HCT116 (cell line): ENCODE measurements around the gene TLL2. TPM values are rescaled to one million over a fixed set of nuclear protein-coding genes. Genes with fewer than 3 reads are reported as not detected.

ENCODE experiments used
- ATAC-seq: fragments of 200-7000 bp; cut with Tn5 transposase; 2 replicates; pipeline ENCODE4 v1.9.1; 2020; ENCODE audit warnings: mild to moderate bottlenecking, moderate library complexity
- BruUV-seq: library from RNA; stranded (reverse); fragments of 400-500 nt; replicated peaks from 2 replicates; lab custom pipeline; 2021; lab: Mats Ljungman, UMichigan
- CTCF ChIA-PET: fragments of 300-600 bp; sonication (Branson Sonifier 250); formaldehyde crosslinking; loops from one replicate; lab custom pipeline; 2021; ENCODE audit warnings: antibody characterized with exemption; lab: Charles Lee
- POLR2A ChIA-PET: fragments of 300-600, 350-600 bp; sonication (Branson Sonifier 250); formaldehyde crosslinking; loops from one replicate; lab custom pipeline; 2021; ENCODE audit warnings: antibody characterized with exemption; lab: Charles Lee
- RAD21 ChIA-PET, 2 experiments: fragments of 300-600 bp; sonication (Branson Sonifier 250); formaldehyde crosslinking; loops; one replicate each; lab custom pipeline; 2023; ENCODE audit warnings: low total read pairs in 2 of 2; ENCODE audit not compliant: uncharacterized antibody in 2 of 2, unreplicated experiment in 2 of 2, low non-redundant PET in 1 of 2; lab: Charles Lee
- DNase-seq: peaks from one replicate; pipeline ENCODE4 v3.0.0-alpha.2; 2010; ENCODE audit warnings: low read depth, low spot score
- H2AFZ ChIP-seq: fragments of 200-600 bp; shearing (Covaris generic), sonication (generic); 2 replicates; pipeline ENCODE4 v1.6.1; 2017; ENCODE audit warnings: low read depth, mixed run types, mixed read lengths, antibody characterized with exemption, low read length; ENCODE audit not compliant: poor library complexity, severe bottlenecking
- H3K27ac ChIP-seq: 2 replicates; pipeline ENCODE4 v1.5.1; 2012; ENCODE audit warnings: low read depth, low read length
- H3K27me3 ChIP-seq: fragments of 200-600 bp; sonication (generic); 2 replicates; pipeline ENCODE4 v1.6.1; 2016; ENCODE audit warnings: mixed run types, low read length, mixed read lengths; ENCODE audit not compliant: insufficient read depth
- H3K36me3 ChIP-seq, 2 experiments: fragments of 200-500 bp in 1 of 2; fragments of 200-600 bp in 1 of 2; sonication (Bioruptor generic) in 1 of 2; sonication (generic) in 1 of 2; 2 replicates each; pipeline versions ENCODE4 v1.5.1 to v1.6.1; 2014 to 2016; ENCODE audit warnings: low read length in 2 of 2, inconsistent platforms in 1 of 2, mixed read lengths in 1 of 2, mixed run types in 1 of 2; ENCODE audit not compliant: insufficient read depth in 2 of 2, control insufficient read depth in 1 of 2
- H3K4me1 ChIP-seq, 2 experiments: fragments of 200-600 bp in 1 of 2; sonication (generic) in 1 of 2; 2 replicates each; pipeline versions ENCODE4 v1.5.1 to v1.6.1; 2012 to 2017; ENCODE audit warnings: low read length in 2 of 2, inconsistent platforms in 1 of 2, mild to moderate bottlenecking in 1 of 2, mixed read lengths in 1 of 2, mixed run types in 1 of 2, moderate library complexity in 1 of 2; ENCODE audit not compliant: insufficient read depth in 2 of 2, control insufficient read depth in 1 of 2
- H3K4me2 ChIP-seq: fragments of 200-600 bp; sonication (generic); 2 replicates; pipeline ENCODE4 v1.6.1; 2017; ENCODE audit warnings: mixed run types, low read length, mixed read lengths
- H3K4me3 ChIP-seq, 2 experiments: fragments of 200-600 bp in 1 of 2; sonication (generic) in 1 of 2; replicated peaks in 1 of 2; 2 replicates each; pipeline ENCODE4 v1.5.1; 2011 to 2016; ENCODE audit warnings: low read length in 2 of 2, control low read depth in 1 of 2, low read depth in 1 of 2, mild to moderate bottlenecking in 1 of 2, mixed read lengths in 1 of 2, mixed run types in 1 of 2
- H3K79me2 ChIP-seq: fragments of 200-600 bp; sonication (generic); 2 replicates; pipeline ENCODE4 v1.6.1; 2017; ENCODE audit warnings: mild to moderate bottlenecking, mixed run types, low read length, moderate library complexity, mixed read lengths; ENCODE audit not compliant: insufficient read depth
- H3K9ac ChIP-seq: fragments of 200-600 bp; sonication (generic); 2 replicates; pipeline ENCODE4 v1.6.1; 2016; ENCODE audit warnings: low read length, mixed read lengths
- H3K9me2 ChIP-seq: fragments of 200-600 bp; sonication (generic), shearing (Covaris generic); 2 replicates; pipeline ENCODE4 v1.6.1; 2017; ENCODE audit warnings: mixed run types, mild to moderate bottlenecking, moderate library complexity; ENCODE audit not compliant: insufficient read depth
- H3K9me3 ChIP-seq, 2 experiments: fragments of 200-500 bp in 1 of 2; fragments of 200-600 bp in 1 of 2; sonication (Bioruptor generic) in 1 of 2; sonication (generic) in 1 of 2; 2 replicates each; pipeline ENCODE4 v1.6.1; 2014 to 2017; ENCODE audit warnings: low read length in 2 of 2, mixed read lengths in 2 of 2, inconsistent platforms in 1 of 2, low read depth in 1 of 2, mild to moderate bottlenecking in 1 of 2, mixed run types in 1 of 2, moderate library complexity in 1 of 2; ENCODE audit not compliant: control insufficient read depth in 1 of 2, insufficient read depth in 1 of 2
- H4K20me1 ChIP-seq: fragments of 200-600 bp; sonication (generic), shearing (Covaris generic); 2 replicates; pipeline ENCODE4 v1.6.1; 2017; ENCODE audit warnings: mixed run types, mild to moderate bottlenecking, moderate library complexity; ENCODE audit not compliant: insufficient read depth
- ATF3 ChIP-seq: IDR thresholded peaks from 2 replicates; pipeline ENCODE4 v1.6.1; 2012
- CBX3 ChIP-seq: IDR thresholded peaks from 2 replicates; pipeline ENCODE4 v1.6.1; 2012; ENCODE audit warnings: low read depth
- CTCF ChIP-seq, 3 experiments: fragments of 200-600 bp in 1 of 3; sonication (generic) in 1 of 3; IDR thresholded peaks in 2 of 3; conservative IDR thresholded peaks in 1 of 3; 2 replicates each; pipeline ENCODE4 v1.5.1; 2012 to 2017; ENCODE audit warnings: low read depth in 2 of 3, low read length in 2 of 3, antibody characterized with exemption in 1 of 3, borderline replicate concordance in 1 of 3, control low read depth in 1 of 3, mild to moderate bottlenecking in 1 of 3, mixed read lengths in 1 of 3, mixed run types in 1 of 3, moderate library complexity in 1 of 3; ENCODE audit not compliant: insufficient read depth in 1 of 3
- EGR1 ChIP-seq: IDR thresholded peaks from 2 replicates; pipeline ENCODE4 v1.6.1; 2012; ENCODE audit warnings: low read depth
- ELF1 ChIP-seq: IDR thresholded peaks from 2 replicates; pipeline ENCODE4 v1.6.1; 2012; ENCODE audit warnings: low read depth, borderline replicate concordance
- EZH2 ChIP-seq: fragments of 200-600 bp; sonication (generic); IDR thresholded peaks from 2 replicates; pipeline ENCODE4 v1.6.1; 2017; ENCODE audit warnings: antibody characterized with exemption, mixed run types
- FOSL1 ChIP-seq: IDR thresholded peaks from 2 replicates; pipeline ENCODE4 v1.6.1; 2012; ENCODE audit warnings: low read depth
- JUND ChIP-seq: IDR thresholded peaks from 2 replicates; pipeline ENCODE4 v1.6.1; 2012
- MAX ChIP-seq: IDR thresholded peaks from 2 replicates; pipeline ENCODE4 v1.6.1; 2012
- POLR2AphosphoS5 ChIP-seq: IDR thresholded peaks from 2 replicates; pipeline ENCODE4 v1.6.1; 2011; ENCODE audit warnings: mild to moderate bottlenecking, low read depth, low read length, moderate library complexity
- RAD21 ChIP-seq: IDR thresholded peaks from 2 replicates; pipeline ENCODE4 v1.6.1; 2012; ENCODE audit warnings: low read depth, mild to moderate bottlenecking
- REST ChIP-seq: IDR thresholded peaks from 2 replicates; pipeline ENCODE4 v1.6.1; 2012; ENCODE audit warnings: low read depth
- SIN3A ChIP-seq: IDR thresholded peaks from 2 replicates; pipeline ENCODE4 v1.6.1; 2012; ENCODE audit warnings: low read depth
- SRF ChIP-seq: IDR thresholded peaks from 2 replicates; pipeline ENCODE4 v1.6.1; 2012; ENCODE audit warnings: low read depth
- TCF7L2 ChIP-seq: IDR thresholded peaks from 2 replicates; pipeline ENCODE4 v1.7.0; 2011; ENCODE audit warnings: borderline replicate concordance, inconsistent platforms; ENCODE audit not compliant: insufficient read depth, insufficient read length; ENCODE audit errors: extremely low read depth
- ZFX ChIP-seq: fragments of 450-650 bp; IDR thresholded peaks from 2 replicates; pipeline ENCODE4 v1.6.1; 2017
- intact Hi-C: fragments of 100-400 bp; cut with micrococcal nuclease; formaldehyde crosslinking; loops from 2 replicates; pipeline ENCODE4 v1.10.0; 2022
- total RNA-seq: library from RNA; stranded (reverse); gene quantifications from one replicate; pipeline ENCODE4 v1.2.1, GENCODE V29; 2021; ENCODE audit not compliant: unreplicated experiment

TLL2 gene
- total RNA-seq, 1 experiment from 2014 or later: 1.3 TPM

- TF ChIP-seq REST (no peak), POLR2AphosphoS5 (no peak), ATF3 (no peak), TCF7L2 (no peak), EZH2 (no peak), ZFX (no peak)
Observed at GRCh38 chr10:96389785-96390184, 123.9 kb downstream of the TLL2 start (continued).

- no peak for DNase-seq
- Histone ChIP-seq H3K27me3 (peaks cover 6% of the 10 kb centered on the region; the same call in 1 of the 2 replicates), H3K4me3 (no peak overlapping the region), H2AFZ (no peak overlapping the region), H4K20me1 (no peaks in the 10 kb centered on the region), H3K9me3 (no peaks in the 10 kb centered on the region), H3K4me2 (no peak overlapping the region), H3K36me3 (no peaks in the 10 kb centered on the region), H3K4me1 (no peaks in the 10 kb centered on the region), H3K79me2 (no peaks in the 10 kb centered on the region), H3K27ac (no peak overlapping the region), H3K9me2 (no peaks in the 10 kb centered on the region), H3K9ac (no peak overlapping the region)
- no peak for TF ChIP-seq JUND
- no peak for TF ChIP-seq CBX3
- no peak for TF ChIP-seq MAX
- TF ChIP-seq EZH2: no peak
- no peak for TF ChIP-seq ELF1
- TF ChIP-seq ZFX: no peak
- no peak for TF ChIP-seq SRF
- no peak for TF ChIP-seq SIN3A
- TF ChIP-seq RAD21: no peak
- no peak for TF ChIP-seq ATF3
- no peak for TF ChIP-seq EGR1
- no peak for TF ChIP-seq TCF7L2
- no peak for TF ChIP-seq CTCF (IDR thresholded peaks at IDR 0.05 in 2 of 3, conservative IDR thresholded peaks at IDR 0.05 in 1 of 3; ENCODE audit: borderline replicate concordance in 1 of 3, insufficient read depth in 1 of 3, low read depth in 2 of 3, low read length in 2 of 3)
- no peak for TF ChIP-seq FOSL1
- no peak for TF ChIP-seq POLR2AphosphoS5
- ATAC-seq: no peak
- RAD21 ChIA-PET: no interaction called here
- POLR2A ChIA-PET: no interaction called here
- BruUV-seq: no TSS peak
- intact Hi-C loops: no loop called here
- CTCF ChIA-PET: no interaction called here
Observed at GRCh38 chr10:96387601-96388000, 126.1 kb downstream of the TLL2 start.
